A673 (cell line): ENCODE measurements around the gene MEPE.
"Not testable (repeated sequence)": the region's sequence is repeated elsewhere in the genome, so short reads cannot be mapped to it uniquely, and the experiment has no call there.

Experiments
- EZH2 ChIP-seq: fragments of 200-600 bp; sonication (generic); IDR thresholded peaks from 2 replicates; pipeline ENCODE4 v1.6.1; 2017; ENCODE audit warnings: borderline replicate concordance, low read depth, mild to moderate bottlenecking, mixed read lengths, antibody characterized with exemption, low read length; ENCODE audit not compliant: poor library complexity, severe bottlenecking
- TF ChIP-seq, protein P1 (sequence below): fragments of 300-800, 200-600 bp; sonication (generic); conservative IDR thresholded peaks from 2 replicates; pipeline ENCODE4 v1.5.1; 2017; ENCODE audit warnings: low read depth, mild to moderate bottlenecking, antibody characterized with exemption, low read length, moderate library complexity, mixed read lengths

DNA sequence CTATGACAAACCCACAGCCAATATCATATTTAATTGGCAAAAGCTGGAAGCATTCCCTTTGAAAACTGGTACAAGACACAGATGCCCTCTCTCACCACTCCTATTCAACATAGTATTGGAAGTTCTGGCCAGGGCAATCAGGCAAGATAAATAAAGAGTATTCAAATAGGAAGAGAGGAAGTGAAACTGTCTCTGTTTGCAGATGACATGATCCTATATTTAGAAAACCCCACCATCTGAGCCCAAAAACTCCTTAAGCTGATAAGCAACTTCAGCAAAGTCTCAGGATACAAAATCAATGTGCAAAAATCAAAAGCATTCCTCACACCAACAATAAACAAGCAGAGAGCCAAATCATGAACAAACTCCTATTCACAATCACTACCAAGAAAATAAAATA, 58.0 kb downstream of the MEPE start:
- TF ChIP-seq, protein P1, sequence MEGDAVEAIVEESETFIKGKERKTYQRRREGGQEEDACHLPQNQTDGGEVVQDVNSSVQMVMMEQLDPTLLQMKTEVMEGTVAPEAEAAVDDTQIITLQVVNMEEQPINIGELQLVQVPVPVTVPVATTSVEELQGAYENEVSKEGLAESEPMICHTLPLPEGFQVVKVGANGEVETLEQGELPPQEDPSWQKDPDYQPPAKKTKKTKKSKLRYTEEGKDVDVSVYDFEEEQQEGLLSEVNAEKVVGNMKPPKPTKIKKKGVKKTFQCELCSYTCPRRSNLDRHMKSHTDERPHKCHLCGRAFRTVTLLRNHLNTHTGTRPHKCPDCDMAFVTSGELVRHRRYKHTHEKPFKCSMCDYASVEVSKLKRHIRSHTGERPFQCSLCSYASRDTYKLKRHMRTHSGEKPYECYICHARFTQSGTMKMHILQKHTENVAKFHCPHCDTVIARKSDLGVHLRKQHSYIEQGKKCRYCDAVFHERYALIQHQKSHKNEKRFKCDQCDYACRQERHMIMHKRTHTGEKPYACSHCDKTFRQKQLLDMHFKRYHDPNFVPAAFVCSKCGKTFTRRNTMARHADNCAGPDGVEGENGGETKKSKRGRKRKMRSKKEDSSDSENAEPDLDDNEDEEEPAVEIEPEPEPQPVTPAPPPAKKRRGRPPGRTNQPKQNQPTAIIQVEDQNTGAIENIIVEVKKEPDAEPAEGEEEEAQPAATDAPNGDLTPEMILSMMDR: not testable (repeated sequence)
- not testable (repeated sequence) for TF ChIP-seq EZH2
